ENCODE results near the gene CNIH3.
"Not testable (repeated sequence)": the region's sequence is repeated elsewhere in the genome, so short reads cannot be mapped to it uniquely, and the experiment has no call there.

CNIH3 gene

DNA sequence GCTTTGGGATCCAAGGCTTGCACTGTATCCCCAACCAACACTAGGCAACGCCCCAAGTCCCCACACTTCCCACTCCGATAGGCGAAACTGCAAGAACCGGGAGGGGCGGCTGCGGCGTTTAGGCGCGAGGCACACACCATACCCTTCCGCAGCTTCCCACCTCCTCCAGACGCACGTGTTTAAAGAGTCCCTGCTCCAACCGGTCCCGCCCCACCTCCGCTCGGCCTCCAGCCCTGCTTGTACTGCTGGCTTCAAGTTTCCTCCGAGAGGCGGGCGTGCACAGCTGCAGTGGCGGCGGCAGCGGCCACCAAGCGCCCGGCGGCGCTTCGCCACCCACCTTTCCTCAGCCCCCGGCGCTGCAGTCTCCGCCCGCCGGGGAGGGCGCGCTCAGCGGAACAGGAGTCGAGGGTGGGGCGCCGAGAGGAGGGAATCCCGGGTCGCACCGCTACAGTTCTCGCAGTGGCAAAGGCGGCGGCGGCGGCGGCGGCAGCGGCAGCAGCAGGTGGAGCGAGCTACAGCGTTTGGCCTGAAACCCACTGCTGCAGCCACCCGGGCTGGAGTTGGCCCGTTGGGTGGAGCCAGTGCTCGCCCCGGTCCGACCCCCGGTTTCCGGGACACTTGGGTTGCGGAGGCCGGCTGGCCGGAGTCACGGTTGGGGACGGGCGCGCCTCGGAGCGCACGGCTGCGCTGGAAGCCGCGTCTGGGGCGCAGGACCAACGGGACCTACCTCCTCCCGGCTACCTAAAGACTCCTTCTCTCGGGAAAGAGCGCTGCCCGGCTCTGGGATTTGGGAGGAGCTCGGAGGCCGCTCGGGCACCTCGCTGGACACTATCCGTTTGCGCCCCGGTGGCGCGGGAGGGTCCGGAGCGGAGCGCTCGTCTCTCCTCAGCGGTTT lies at the start of gene CNIH3:
CNIH3 (plus strand) TSS at position 457 of the 895 bp plus-strand sequence. CDS start 858 bp downstream, outside the sequence.
- DNase-seq: peak; percentile 53

DNA sequence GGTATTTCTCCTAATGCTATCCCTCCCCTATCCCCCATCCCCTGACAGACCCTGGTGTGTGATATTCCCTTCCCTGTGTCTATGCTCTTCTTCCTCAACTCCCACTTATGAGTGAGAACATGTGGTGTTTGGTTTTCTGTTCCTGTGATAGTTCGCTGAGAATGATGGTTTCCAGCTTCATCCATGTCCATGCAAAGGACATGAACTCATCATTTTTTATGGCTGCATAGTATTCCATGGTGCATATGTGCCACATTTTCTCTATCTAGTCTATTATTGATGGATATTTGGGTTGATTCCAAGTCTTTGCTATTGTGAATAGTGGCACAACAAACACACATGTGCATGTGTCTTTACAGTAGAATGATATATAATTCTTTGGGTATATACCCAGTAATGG lies 49.6 kb upstream of the CNIH3 start:
- not testable (repeated sequence) for DNase-seq

DNA sequence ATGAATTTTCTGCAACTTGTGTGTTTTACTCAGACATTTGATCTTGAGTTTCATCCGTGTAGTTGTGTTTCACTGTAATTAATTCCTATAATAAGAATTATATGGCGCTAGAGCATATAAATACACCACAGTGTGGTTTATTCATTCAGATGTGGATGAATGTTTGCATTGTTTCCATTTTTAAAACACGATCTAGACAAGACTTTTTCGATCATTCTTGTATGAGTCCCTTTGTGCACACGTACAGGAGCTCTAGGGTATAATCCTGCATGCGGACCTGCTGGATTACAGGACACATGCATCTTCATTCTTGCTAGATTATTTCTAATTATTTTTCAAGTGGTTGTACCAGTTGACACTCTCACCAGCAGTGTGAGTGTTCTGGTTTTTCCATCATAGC lies 46.8 kb upstream of the CNIH3 start:
- DNase-seq: no peak

DNA sequence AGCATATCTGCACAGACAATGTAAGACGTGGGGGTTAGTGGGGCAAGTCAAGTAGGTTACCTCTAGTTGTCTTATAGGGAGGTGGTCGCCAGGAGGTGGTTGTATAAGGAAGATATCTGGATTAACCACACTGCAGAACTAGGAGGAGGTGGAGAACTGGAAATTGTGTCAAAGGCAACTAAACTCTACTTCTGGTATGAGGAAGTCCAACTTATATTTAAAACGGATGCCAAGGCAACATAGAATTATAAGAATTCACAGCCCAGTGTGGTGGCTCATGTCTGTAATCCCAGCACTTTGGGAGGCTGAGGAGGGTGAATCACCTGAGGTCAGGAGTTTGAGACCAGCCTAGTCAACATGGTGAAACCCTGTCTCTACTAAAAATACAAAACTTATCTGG lies 44.1 kb upstream of the CNIH3 start:
- DNase-seq: not testable (repeated sequence)

DNA sequence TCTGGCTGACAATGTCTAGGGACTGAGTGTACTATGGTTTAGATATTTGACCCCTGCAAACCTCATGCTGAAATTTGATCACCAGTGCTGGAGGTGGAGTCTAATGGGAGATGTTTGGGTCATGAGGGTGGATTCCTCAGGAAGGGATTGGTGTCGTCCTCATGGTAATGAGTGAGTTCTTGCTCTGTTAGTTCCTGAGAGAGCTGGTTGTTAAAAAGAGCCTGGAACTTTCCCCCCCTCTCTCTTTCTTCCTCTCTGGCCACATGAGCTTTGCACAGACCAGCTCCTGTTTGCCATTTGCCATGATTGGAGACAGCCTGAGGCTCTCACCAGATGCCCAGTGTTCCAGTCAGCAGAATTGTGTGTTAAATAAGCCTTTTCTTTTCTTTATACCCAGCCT lies 36.6 kb upstream of the CNIH3 start:
- DNase-seq: no peak

DNA sequence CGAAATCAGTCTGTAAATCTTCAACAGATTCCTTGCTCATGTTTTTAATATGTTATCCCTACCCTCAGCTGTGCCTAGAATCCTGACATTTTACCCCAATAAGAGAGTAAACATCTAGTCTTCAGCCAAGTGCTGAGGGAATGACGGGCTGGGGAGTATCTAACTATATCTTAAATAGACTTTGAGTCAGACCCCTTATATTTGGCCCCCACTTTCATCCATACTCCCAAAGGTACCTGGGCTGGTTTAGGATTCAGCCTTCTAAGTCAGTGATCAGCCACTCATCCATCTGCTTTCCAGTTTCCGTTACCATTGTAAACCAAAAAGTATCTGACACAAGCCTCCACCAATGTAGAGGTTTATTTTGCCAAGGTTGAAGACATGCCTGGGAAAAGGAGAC lies 36.1 kb upstream of the CNIH3 start:
- no peak for DNase-seq

DNA sequence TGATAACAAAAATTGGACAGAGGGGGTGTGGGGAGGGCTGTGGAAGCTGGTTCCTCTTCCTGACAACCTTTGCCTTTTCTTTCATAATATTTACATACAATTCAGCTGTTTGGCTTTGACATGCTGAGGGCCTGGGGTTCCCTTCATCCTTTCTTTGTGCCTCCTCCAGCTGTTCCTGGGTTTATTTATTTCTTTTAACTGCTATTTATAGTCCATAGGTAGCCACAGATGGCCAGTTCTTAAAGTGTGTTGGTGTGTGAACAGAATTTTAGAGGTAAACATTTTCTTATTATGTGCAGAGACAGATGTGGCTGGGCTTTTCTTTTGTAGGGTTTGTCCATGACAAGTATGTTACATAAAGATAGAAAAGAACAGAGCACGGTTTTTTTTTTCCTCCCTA lies 34.1 kb upstream of the CNIH3 start:
- DNase-seq: no peak

DNA sequence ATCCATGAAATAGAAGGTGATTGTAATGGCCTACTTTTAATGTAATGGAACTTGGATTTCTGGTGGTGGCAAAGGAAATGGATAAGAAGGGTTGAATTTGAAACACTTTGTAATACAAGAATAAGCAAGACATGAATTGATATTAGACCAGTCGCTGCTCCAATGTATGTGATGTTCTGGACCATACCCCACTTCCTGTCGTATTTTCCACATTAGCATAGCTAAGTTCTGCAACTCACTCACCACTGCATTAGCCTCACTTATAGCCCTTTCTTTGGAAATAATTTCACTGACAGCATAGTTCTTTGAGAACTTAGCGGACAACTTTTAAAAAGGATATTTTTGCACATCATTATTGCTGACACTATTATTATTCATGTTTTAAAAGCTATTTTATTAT lies 32.3 kb upstream of the CNIH3 start:
- DNase-seq: no peak

DNA sequence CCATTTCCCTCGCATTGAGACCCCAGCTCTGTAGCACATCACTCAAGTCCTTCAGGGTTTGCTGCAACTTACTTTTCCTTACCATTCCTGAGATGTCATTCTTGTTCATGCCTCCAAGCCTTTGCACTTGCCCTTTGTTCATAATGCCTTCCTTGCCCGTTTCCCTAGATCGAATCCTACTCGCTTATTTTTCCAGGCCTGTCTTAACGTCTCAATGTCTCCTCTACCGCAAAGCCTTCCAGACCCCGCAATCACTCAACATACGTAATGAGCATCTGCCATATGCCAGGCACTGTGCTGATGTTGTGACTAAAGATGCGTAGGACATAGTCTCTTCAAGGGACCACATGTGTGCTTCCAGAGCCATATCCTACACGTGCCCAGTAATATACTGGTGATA lies 31.1 kb upstream of the CNIH3 start:
- DNase-seq: no peak

DNA sequence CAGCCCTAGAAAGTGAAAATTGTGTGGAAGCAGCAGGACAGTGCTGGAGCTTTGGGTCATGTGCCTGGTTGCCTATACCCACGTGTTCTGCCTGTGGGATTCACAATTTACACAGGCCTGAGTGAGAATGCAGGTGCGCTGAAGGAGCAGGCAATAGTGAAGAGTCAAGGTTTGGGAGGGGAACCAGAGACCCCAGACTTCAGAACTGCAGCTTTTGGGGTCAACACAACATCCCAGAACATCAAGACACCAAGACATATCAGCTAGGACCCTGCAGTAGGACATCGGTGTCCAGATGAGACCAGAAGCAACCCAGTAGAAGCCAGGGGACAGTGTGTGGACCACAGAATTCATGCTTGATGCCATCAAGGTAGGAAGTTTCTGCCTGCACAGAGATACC lies 29.1 kb upstream of the CNIH3 start:
- no peak for DNase-seq

DNA sequence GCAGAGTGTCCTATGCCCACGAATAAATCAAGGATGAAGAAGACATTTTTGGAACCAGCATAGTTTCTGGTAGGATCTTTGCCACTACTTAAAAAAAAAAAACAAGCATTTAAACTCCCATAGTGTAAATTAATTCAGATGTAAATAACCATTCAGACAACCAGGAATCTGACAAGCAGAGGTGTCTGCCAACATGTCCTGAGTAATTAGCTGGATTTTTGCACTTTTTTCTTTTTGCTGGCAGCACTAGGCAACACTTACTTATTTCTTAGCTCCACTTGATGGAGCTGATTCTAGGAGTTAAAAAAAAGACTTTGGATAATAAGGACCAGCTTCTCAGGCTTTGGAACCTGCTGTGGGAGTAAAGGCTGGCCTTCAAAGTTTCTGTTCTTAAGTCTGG lies 27.6 kb upstream of the CNIH3 start:
- DNase-seq: no peak

DNA sequence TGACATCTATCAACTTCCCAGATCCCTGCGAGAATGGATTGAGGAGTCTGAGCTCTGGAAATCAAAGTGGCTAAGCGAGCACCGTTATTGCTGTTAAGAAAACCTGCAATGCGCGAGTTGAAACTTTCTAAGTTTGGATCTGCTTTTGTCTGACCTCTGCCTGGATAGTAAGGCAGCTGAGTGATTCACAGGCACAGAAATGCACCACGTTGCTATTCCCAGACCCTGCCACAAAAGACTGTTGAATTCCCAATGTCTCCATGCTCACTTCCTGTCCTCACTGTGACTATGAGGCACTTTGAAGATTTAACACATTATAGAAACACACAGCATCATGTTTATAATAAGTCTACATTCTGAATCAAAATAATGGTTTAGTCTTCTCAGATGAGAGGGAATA lies 27.1 kb upstream of the CNIH3 start:
- DNase-seq: no peak

DNA sequence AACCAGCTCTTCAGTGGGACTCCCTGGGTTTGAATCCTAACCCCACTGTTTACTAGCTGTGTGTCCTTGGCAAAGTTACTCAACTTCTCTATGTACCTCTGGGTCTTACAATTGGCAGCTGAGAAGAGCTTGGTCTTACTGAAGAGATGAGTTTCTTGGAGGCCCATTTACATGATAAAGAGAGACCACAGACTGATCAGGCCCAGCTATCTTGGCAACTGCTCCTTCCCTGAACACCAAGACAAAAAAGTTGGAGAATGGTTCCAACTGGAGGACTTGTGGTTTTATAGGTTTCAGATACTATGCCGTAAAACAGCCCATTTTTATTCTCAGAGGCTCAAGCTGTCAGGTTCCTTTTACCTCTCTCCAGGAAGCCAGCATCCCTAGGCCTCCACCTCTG lies 24.8 kb upstream of the CNIH3 start:
- DNase-seq: no peak

DNA sequence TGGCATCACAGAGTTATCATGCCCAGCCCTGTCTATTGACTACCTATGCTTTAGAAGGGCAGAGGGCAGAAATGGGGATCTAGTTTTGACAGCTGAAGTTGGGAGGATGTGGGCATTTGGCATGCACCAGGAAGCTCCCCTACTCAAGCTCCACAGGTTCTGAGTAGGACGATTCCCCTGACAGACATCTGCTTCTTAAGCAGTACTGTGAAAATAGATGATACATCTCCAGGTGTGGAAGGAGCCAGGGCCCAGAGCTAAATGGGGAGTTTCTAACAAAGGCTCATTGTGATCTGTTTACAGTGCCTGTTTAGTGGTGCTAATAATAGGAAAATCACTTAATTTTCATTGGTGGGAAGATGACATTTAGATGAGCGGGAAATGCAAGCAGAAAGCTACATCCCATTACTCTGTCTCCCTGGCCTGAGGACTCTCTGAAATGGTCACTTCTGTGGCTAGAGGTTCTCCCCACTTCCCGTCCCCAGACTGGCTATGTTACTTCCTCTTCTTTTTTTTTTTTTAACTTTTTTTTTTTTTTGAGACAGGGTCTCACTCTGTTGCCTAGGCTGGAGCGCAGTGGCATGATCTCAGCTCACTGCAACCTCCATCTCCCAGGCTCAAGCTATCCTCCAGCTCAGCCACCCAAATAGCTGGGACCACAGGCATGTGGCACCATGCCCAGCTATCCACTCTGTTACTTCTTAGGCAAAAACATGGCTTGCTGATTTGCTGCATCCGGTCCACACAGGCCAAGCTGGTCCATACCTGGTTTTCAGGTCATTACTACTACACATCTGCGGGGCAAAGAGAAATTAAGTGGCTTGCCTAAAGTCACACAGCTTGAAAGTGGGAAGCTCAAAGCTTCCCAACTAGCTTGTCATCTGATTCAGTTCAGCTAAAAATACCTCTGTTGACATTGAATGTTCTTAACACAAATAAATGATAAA lies 23.2 kb upstream of the CNIH3 start:
- DNase-seq: no peak

DNA sequence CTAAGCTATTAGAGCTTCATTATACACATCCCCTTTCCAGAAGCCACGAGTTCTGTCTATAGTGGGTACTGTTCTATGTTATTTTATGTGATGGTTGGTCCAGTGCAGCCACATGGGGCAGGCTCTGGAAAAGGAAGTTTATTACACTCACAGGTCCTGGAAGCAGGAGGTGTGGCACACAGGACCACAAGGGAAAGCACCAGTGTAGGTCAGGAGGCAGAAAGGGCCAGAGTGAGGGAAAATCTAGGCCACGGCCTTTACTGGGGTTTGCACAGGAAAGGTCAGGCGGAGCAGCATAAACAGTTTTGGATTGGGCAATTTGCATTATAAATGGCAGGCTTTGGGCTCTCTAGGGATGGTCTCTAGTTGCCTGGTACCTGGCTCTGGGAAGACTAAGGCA lies 21.8 kb upstream of the CNIH3 start:
- DNase-seq: no peak

DNA sequence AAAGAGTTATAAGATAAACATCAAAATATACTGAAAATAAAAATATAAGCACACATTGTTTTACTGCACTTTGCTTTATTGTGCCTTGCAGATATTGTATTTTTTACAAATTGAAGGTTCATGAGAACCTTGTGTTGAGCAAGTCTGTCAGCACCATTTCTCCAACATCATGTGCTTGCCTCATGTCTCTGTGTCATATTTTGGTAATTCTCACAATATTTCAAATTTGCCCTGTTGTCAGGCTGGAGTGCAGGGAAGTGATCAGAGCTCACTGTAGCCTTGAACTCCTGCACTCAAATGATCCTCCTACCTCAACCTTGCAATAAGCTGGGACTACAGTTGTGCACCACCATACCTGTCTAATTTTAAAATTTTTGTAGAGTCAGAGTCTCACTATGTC lies 21.3 kb upstream of the CNIH3 start:
- no peak for DNase-seq

DNA sequence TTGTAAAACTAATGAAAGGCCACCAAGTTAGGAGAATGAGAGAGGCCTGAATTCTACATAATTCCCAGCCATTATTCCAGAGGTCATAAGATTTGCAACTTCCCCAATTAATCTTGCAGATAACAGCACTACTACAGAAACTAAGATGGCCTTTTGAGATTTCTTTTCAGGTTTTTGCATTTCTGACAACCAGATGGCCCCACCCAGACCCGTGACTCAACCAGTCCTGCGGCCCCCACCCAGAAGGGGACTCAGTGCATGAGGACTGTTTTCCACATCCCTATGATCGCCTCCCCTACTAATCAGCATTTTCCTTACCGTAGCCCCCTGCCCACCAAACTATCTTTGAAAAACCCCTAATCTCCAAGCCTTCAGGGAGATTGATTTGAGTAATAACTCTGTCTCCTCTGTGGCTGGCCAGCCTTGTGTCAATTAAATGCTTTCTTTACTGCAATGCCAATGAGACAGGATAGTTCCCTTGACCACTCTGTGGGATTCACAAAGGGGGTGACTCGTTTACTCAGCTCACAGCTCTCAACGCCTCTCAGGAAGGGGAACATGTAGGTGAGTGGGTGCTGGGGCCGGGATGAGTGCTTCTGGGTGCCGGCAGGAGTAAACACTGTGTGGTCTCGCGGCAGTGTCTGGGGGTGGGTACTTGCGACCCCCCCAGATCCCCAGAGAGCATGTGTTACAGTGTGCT lies 10.5 kb upstream of the CNIH3 start:
- DNase-seq: no peak

DNA sequence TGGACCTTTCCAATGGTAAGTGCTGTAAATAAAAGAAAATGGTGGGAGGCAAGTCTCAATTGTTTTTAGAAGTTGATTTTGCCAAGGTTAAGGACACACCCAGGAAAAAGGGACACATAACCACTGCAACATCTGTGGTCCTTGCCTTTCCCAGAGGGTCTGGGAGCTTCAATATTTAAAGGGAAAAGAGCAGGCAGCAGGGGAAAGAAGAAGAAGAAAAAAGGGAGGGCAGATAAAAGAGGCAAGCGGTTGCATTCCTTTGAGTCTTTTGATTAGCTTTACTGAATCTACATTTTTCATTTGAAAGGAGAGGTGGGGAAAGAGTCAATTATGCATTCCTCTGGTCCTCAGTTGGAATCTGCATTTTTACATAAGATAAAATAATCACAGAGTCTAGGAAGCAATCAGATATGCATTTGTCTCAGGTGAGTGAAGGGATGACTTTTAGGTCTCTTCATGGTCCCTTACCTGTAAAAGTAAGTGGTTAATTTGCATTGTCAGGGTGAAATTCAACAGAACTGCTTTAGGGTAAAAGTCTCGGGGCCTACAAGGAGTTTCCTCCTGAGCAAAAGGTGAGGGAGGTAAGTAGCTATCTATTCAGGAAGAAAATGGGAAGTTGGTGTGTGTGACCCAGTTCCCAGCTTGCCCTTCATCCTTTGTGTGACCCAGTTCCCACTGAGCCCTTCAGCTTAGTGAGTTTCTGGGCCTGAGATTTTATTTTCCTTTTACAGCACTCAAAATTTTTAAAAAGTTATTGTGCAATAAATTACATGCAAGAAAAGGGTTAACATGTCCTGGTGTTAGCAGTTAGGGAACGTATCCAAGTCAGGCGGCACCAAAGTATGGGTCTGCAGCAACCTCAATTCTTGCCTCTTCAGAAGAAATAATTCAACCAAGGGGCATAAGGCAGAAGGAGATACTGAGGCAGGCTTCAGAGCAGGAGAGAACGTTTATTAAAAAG lies 8.6 kb upstream of the CNIH3 start:
- DNase-seq: no peak

DNA sequence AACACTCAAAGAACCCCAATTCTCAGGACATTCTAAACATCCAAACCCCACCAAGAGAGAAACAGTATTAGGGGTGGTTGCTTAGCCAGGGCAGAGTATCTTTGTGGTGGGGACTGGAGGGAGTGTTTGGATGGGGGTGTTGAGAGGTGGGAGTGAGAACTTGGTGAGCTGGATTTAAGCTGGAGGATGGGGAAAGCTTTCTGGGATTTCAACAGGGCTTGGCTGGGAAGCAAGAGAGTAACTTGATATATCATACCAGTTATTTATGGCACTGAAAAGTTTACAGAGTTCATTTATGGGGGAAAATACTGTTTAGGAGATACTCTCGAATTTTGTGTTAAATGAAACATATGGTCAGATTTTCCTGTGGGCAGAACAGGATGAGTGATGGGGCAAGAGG lies 6.8 kb upstream of the CNIH3 start:
- DNase-seq: no peak

DNA sequence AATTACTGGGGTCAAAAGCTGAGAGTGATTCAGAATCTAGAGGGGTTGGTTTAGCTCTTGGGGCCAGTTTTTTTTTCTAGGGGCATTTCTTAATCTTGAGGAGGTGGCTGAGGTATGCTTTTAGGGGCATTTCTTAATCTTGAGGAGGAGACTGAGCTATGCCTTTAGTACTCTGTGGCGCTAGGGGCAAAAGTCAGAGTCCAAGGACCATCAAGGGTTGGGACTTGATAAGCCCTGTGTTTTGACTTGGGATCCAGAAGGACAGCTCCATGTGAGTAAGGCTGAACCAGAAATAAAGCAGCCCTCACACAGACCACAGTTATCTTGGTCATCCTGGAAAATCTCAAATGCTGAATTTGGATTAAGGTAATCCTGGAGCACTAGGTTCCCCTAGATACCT lies 3.9 kb upstream of the CNIH3 start:
- DNase-seq: no peak

DNA sequence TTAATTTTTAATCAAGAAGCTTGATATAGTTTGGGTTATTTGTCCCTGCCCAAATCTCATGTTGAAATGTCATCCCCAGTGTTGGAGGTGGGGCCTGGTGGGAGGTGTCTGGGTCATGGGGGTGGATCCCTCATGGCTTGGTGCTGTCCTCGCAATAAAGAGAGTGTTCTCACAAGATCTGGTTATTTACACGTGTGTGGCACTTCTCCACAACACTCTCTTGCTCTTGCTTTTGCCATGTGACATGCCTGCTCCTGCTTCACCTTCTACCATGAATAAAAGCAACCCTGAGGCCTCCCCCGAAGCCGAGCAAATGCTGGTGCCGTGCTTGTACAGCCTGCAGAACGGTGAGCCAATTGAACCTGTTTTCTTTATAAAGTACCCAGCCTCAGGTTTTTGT lies 2.6 kb upstream of the CNIH3 start:
- DNase-seq: no peak

DNA sequence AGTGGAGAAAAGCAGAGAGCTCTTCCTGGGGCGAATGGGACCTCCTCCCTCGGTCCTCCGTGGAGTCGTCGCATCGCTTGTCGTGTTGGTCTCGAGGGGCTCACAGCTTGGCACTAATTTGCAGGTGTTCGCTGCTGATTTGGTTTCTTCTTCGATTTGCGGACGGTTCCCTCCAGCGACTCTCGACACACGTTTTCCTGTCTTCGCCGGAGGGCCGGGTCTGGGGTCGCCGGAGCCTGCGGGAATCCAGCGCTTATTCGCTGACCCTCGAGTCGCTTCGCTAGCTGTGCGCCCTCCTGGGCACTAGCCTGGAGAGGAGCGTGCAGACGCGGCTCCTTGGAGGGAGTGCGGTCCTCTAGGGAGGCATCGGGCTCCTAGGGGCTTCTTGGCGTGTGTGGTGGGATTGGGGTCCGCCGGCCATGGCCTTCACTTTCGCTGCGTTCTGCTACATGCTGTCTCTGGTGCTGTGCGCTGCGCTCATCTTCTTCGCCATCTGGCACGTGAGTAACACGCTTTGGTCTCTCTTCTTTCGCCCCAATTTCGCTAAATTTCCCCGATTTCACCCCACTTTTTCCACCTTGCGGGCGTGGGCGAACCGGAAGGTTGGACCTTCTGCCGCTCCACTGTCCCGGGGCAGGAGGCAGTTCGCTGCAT lies 766 bp downstream of the CNIH3 start:
- DNase-seq: no peak
